ENCODE data around the gene TBX15. TPM values are rescaled to one million over a fixed set of nuclear protein-coding genes. Genes with fewer than 3 reads are reported as not detected.

The TBX15 gene
- total RNA-seq, 1 donor from 2014 or later, result not detected

DNA sequence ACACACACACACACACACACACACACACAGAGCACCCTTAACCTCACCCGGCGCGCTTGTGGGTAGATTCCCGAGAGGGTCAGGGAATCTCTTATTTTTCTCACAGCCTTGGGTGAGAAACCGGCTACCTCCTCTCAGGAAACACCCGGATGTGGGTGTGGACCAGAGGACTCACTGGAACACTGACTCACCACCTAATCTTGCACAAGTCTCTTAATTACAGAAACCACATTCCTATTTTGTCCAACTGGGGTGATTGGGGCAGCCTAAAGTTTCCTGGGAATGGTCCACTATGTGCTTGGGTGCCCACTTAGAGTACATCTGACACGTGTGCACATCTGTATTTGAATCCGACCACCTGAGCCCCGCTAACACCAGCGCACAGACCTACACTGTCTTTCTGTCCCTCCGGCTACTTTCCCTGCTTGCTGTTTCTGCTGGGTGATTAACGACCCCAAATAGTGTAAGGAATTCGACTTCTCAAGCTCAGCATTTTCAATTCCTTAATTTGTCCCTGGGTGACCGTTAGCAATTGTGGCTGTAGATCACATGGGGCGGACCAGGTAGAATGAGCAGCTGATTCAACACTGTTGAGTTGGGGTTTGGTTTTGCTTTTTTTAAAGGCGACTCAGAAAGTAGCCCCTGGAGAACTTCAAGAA, 14.0 kb upstream of the TBX15 start:
- intact Hi-C loops (cut with micrococcal nuclease), result no loop called here

GRCh38 chr1:119001181-119002027, 13.3 kb upstream of the TBX15 start:
- intact Hi-C loops (cut with micrococcal nuclease), result no loop called here

GRCh38 chr1:119000371-119001180, 12.4 kb upstream of the TBX15 start:
- intact Hi-C loops (cut with micrococcal nuclease), result no loop called here

GRCh38 chr1:118999348-119000071, 11.4 kb upstream of the TBX15 start:
- intact Hi-C loops (cut with micrococcal nuclease), result no loop called here

DNA sequence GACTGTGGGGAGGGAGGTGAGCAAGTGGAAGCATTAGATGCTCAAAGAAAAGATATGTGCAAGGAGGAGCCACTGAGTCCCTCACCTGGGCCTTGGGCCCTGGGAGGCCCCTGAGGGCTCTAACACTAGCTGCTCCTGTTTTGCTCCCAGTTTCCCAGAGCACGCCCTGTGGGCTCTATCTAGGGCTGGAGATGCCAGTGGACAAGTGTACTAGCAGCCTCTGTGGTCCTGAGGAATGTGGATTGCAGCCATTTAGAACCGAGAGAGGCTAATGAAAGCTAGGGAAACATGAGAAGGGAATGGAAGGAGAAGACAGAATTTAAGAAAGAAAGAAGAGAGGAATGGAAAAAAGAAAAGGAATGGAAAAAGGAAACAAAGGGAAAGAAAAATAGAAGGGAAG, 10.0 kb upstream of the TBX15 start:
- intact Hi-C loops (cut with micrococcal nuclease), result no loop called here

GRCh38 chr1:118997225-118997624, 9.1 kb upstream of the TBX15 start:
- intact Hi-C loops (cut with micrococcal nuclease), result no loop called here

GRCh38 chr1:118995312-118996016, 7.3 kb upstream of the TBX15 start:
- intact Hi-C loops (cut with micrococcal nuclease), result no loop called here

- intact Hi-C loops (cut with micrococcal nuclease), result no loop called here
Measured at GRCh38 chr1:118993700-118994026, 5.5 kb upstream of the TBX15 start.

GRCh38 chr1:118992868-118993699, 4.9 kb upstream of the TBX15 start:
- intact Hi-C loops (cut with micrococcal nuclease), result no loop called here

DNA sequence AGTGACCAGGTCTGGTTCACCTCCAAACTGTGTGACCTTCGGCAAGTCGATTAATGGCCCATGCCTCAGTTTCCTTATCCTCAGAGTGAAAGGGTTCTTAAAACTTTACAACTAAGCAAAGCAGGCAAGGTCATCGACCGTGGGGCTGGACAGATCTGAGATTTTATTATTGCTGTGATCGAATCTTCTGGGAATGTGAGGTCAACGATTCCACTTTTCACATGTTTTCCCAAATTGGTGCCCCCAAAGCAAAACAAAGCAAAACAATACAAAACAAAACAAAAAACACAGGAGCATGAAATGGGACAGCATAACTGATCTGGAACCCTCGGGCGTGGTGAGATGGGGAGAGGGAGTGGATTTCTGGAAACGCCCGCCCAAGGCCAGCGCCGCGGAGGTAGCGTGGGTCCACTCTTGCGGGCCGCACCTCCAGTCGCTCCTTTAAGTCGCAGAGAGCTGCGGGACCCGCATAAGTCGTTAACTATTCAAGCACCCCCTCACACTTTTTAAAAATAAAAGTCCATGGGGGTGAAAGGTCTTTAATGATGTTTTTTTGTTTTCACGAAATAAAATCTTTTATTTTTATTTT, 4.2 kb upstream of the TBX15 start:
- intact Hi-C loops (cut with micrococcal nuclease), result no loop called here

DNA sequence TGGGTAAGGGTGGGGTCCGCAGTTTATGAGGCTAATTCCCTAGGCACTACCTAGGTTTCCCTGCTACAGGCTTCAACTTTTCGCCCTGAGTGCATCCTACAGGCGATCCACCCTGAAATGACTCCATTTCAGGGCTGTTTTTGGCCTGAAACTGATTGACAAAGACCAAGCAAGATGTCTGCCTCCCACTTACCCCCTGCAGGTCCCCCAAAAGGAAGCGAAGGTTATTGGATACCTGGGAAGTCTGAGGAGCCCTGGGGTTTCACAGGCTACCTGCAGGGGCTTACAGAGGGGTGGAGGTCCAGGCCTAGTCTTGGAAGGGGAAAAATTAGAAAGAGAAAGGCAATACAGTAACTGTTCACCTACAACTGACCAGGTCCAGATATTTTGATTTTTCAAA, 3.3 kb upstream of the TBX15 start:
- intact Hi-C loops (cut with micrococcal nuclease), result no loop called here

GRCh38 chr1:118990513-118991152, 2.5 kb upstream of the TBX15 start:
- intact Hi-C loops (cut with micrococcal nuclease), result no loop called here

DNA sequence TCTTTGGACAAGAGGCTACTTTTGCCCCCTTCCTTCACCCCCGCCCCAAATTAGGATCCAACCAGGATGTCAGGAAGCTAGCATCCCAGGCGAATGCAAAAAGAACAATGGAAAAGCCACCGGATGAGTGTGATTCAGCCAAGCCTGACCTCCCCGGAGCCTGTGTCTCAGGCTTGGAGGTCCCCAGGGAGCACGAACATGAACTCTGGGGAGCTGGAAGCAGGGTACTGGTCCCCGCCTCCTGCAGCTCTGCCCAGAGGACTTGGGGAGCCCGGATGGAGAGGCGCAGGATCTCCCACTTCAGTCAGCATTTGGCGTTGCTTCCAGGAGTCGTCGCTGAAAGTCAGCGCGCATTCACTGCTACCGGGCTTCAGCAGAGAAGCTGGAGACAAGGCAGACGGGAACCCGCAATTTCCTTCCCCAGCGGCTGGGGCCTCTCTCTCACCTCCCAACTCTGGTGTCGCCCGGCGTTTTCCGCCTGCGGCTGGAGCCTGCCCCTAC, 1.8 kb upstream of the TBX15 start:
- intact Hi-C loops (cut with micrococcal nuclease), result no loop called here

DNA sequence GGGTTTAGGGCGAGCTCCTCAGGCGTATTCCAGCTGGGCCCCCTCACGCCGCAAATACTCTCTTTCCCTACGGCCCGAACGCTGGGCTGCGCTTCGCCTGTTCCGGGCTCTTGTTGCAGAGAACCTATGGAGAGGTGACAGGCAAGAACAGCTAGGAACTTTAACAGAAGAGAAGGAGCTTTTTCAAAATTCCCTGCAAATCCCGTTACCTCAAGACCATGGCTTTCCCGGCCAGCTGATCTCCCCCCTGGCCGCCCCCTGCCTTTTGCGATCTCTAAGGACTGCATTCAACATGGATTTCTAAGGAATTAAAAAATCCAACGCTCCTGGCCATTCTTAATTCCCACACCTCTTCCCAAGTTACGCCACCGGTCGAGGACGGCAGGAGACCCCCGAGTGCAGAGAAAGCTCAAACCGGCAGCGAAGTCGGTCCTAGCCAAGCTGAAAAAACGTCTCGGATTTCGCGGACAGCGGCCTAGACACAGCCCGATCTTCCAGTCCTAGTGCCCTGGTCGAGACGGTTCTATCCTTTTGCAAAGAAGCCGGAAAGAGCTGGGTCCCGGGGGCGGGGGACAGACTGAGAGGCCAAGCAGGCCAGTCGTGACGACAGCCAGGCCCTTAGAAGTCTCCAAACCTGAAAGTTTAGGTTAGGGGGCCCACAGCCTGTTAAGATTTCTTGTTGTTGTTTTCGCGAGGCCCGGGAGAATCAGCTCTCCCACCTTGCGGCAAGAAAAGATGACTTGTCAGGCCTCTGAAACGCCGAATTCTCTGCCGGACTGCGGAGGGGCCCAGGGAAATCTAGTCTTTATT, 1.1 kb upstream of the TBX15 start:
- intact Hi-C loops (cut with micrococcal nuclease), result no loop called here

GRCh38 chr1:118987468-118988185, 516 bp downstream of the TBX15 start:
- intact Hi-C loops (cut with micrococcal nuclease), result loop anchor here (2.0 kb wide), 1 partner anchor 17 kb away; no protein-coding TSS in a partner anchor

DNA sequence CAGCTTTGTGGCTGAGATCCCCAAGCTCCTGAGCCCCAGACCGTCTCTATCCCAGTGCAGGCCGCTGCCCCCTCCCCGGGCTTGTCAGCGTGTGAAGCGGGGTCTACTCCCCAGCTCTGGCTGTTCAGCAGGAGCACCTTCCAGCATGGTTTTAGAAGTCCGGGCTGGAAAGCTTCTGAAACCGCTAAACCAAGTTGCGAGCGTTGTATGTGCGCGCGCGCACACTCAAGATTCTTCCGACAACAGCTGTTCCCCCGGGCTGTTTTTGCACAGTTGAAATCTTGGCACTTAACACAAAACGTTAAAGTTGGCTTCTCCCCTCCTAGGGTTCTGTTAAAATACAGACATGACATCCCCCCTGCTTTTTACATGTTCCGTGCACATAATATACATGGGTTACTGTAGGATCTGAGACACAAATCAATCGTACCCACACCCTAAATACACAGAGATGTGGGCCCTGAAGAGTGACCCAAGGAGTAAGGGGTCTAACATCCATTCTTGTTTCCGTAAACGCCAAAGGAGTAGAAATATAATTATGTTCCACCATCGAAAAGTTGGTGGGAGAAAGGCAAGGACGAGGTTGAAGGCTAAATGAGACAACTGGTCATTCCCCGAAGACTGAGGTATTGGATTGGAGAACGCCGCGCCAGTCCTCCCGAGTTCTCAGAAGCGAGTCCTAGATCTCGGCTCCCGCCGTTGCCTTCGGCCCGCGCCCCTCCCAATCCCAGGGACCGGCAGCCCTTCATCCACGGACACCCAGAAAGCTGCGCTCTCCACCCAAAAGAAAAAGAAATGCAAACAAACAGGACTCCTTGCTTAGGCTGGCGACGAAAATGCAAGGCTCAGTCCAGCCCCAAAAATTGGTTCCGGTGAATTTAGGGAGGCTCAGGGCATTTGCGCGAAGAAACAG, 1.3 kb downstream of the TBX15 start:
- intact Hi-C loops (cut with micrococcal nuclease), result loop anchor here (2.0 kb wide), 1 partner anchor 18 kb away; no protein-coding TSS in a partner anchor
